IMR-90 (cell line): ENCODE data around the gene ISCU. TPM values are rescaled to one million over a fixed set of nuclear protein-coding genes. Genes with fewer than 3 reads are reported as not detected.

Experiments
- ATAC-seq: fragments of 200-7000 bp; cut with Tn5 transposase; 2 replicates; pipeline ENCODE4 v1.9.1; 2020; ENCODE audit warnings: low read depth, mild to moderate bottlenecking, moderate library complexity
- BruUV-seq: library from RNA; stranded (reverse); fragments of 400-500 nt; replicated peaks from 2 replicates; lab custom pipeline; 2021; lab: Mats Ljungman, UMichigan
- CTCF ChIA-PET: fragments of 300-600 bp; formaldehyde crosslinking; extraction: SDS; loops from one replicate; lab custom pipeline; 2021; ENCODE audit warnings: antibody characterized with exemption; lab: Yijun Ruan, JAX
- POLR2A ChIA-PET: fragments of 300-600 bp; sonication (Branson Sonifier 250); formaldehyde crosslinking; loops from one replicate; lab custom pipeline; 2022; ENCODE audit warnings: antibody characterized with exemption; ENCODE audit not compliant: unreplicated experiment; lab: Charles Lee
- DNase-seq: peaks from one replicate; pipeline ENCODE4 v3.0.0; 2013
- H2AFZ ChIP-seq: replicated peaks from 2 replicates; pipeline ENCODE3; 2013; ENCODE audit warnings: low read length, mild to moderate bottlenecking; ENCODE audit not compliant: poor library complexity
- H2AK5ac ChIP-seq: 2 replicates; pipeline ENCODE4 v1.6.1; 2013; ENCODE audit warnings: low read depth, low read length, inconsistent platforms
- H2AK9ac ChIP-seq: replicated peaks from 2 replicates; pipeline ENCODE3; 2013; ENCODE audit warnings: mild to moderate bottlenecking, low read depth, low read length, moderate library complexity; ENCODE audit not compliant: poor library complexity
- H2BK120ac ChIP-seq: 2 replicates; pipeline ENCODE4 v1.6.1; 2013; ENCODE audit warnings: low read depth, low read length, inconsistent platforms
- H2BK15ac ChIP-seq: 3 replicates; pipeline ENCODE4 v1.6.1; 2013; ENCODE audit warnings: low read depth, low read length, inconsistent platforms
- H2BK20ac ChIP-seq: 2 replicates; pipeline ENCODE4 v1.6.1; 2013; ENCODE audit warnings: low read depth, mild to moderate bottlenecking, inconsistent platforms, low read length, moderate library complexity
- H2BK5ac ChIP-seq: 2 replicates; pipeline ENCODE4 v1.6.1; 2013; ENCODE audit warnings: mild to moderate bottlenecking, low read depth, low read length, inconsistent platforms; ENCODE audit not compliant: poor library complexity, severe bottlenecking
- H3K14ac ChIP-seq: replicated peaks from 2 replicates; pipeline ENCODE4 v1.6.1; 2013; ENCODE audit warnings: low read depth, low read length, inconsistent platforms
- H3K18ac ChIP-seq: 2 replicates; pipeline ENCODE4 v1.6.1; 2013; ENCODE audit warnings: low read depth, low read length, control low read depth
- H3K23ac ChIP-seq: 2 replicates; pipeline ENCODE4 v1.6.1; 2013; ENCODE audit warnings: low read depth, low read length, inconsistent platforms
- H3K27ac ChIP-seq: 2 replicates; pipeline ENCODE4 v1.5.1; 2013; ENCODE audit warnings: mild to moderate bottlenecking, control low read depth, low read length; ENCODE audit not compliant: insufficient read depth
- H3K27me3 ChIP-seq: 2 replicates; pipeline ENCODE4 v1.6.1; 2013; ENCODE audit warnings: low read length; ENCODE audit not compliant: control insufficient read depth, insufficient read depth
- H3K36me3 ChIP-seq: 2 replicates; pipeline ENCODE4 v1.6.1; 2013; ENCODE audit warnings: low read length, mixed read lengths; ENCODE audit not compliant: control insufficient read depth, insufficient read depth
- H3K4ac ChIP-seq: 2 replicates; pipeline ENCODE4 v1.6.1; 2013; ENCODE audit warnings: low read depth, low read length, inconsistent platforms
- H3K4me1 ChIP-seq: 2 replicates; pipeline ENCODE4 v1.6.1; 2013; ENCODE audit warnings: low read length, mixed read lengths; ENCODE audit not compliant: control insufficient read depth, insufficient read depth
- H3K4me2 ChIP-seq: 2 replicates; pipeline ENCODE4 v1.6.1; 2013; ENCODE audit warnings: low read depth, mild to moderate bottlenecking, control low read depth, low read length, moderate library complexity
- H3K4me3 ChIP-seq: 2 replicates; pipeline ENCODE4 v1.5.1; 2013; ENCODE audit warnings: low read depth, mild to moderate bottlenecking, control low read depth, low read length, moderate library complexity; ENCODE audit not compliant: insufficient read depth
- H3K56ac ChIP-seq: 2 replicates; pipeline ENCODE4 v1.6.1; 2013; ENCODE audit warnings: low read length, inconsistent platforms; ENCODE audit not compliant: insufficient read depth; ENCODE audit errors: extremely low read depth
- H3K79me1 ChIP-seq, 2 experiments: 2 replicates each; pipeline ENCODE4 v1.6.1; 2013; ENCODE audit warnings: low read length in 2 of 2, inconsistent platforms in 1 of 2, low read depth in 1 of 2
- H3K9ac ChIP-seq: 2 replicates; pipeline ENCODE4 v1.6.1; 2013; ENCODE audit warnings: low read depth, low read length, control low read depth
- H3K9me1 ChIP-seq: 2 replicates; pipeline ENCODE4 v1.6.1; 2013; ENCODE audit warnings: low read length, inconsistent platforms; ENCODE audit not compliant: insufficient read depth
- H3K9me3 ChIP-seq: 2 replicates; pipeline ENCODE4 v1.6.1; 2013; ENCODE audit warnings: low read length; ENCODE audit not compliant: control insufficient read depth, insufficient read depth
- H4K20me1 ChIP-seq: 2 replicates; pipeline ENCODE4 v1.6.1; 2013; ENCODE audit warnings: low read length, inconsistent platforms; ENCODE audit not compliant: insufficient read depth
- H4K5ac ChIP-seq: 2 replicates; pipeline ENCODE4 v1.6.1; 2013; ENCODE audit warnings: mild to moderate bottlenecking, low read depth, low read length, control low read depth
- H4K8ac ChIP-seq, 2 experiments: 2 replicates each; pipeline ENCODE4 v1.6.1; 2013; ENCODE audit warnings: low read depth in 2 of 2, low read length in 2 of 2, control low read depth in 1 of 2, inconsistent platforms in 1 of 2
- H4K91ac ChIP-seq: 2 replicates; pipeline ENCODE4 v1.6.1; 2013; ENCODE audit warnings: low read depth, low read length, inconsistent platforms; ENCODE audit not compliant: insufficient read depth
- FOS ChIP-seq: fragments of 150-350 bp; IDR thresholded peaks from 2 replicates; pipeline ENCODE4 v1.6.1; 2016; ENCODE audit warnings: low read depth, low read length
- MAFK ChIP-seq: IDR thresholded peaks from 2 replicates; pipeline ENCODE4 v1.6.1; 2012; ENCODE audit warnings: low read depth, low read length, improper control_type of control experiment
- POLR2A ChIP-seq: IDR thresholded peaks from 2 replicates; pipeline ENCODE4 v1.6.1; 2012; ENCODE audit warnings: mild to moderate bottlenecking, low read depth, low read length
- SMC3 ChIP-seq: fragments of 150-350 bp; IDR thresholded peaks from 2 replicates; pipeline ENCODE4 v1.6.1; 2016; ENCODE audit warnings: low read depth, mild to moderate bottlenecking, antibody characterized with exemption, low read length, moderate library complexity
- WGBS, 2 experiments: methylation state at CpG; one replicate each; pipeline versions ENCODE4 v1.1.5 to v1.1.7; 2013; ENCODE audit warnings: missing lambda C conversion rate in 2 of 2; ENCODE audit not compliant: insufficient read length in 1 of 2; ENCODE audit errors: extremely low coverage in 2 of 2; 5-methylcytosine and 5-hydroxymethylcytosine counted together
- dilution Hi-C: fragments of 300-500 bp; cut with HindIII; formaldehyde crosslinking; loops from one replicate; pipeline ENCODE4 v1.14.3; 2018; ENCODE audit warnings: low sequenced_read_pairs; ENCODE audit not compliant: unreplicated experiment
- in situ Hi-C: fragments of 300-500 bp; cut with MboI; formaldehyde crosslinking; loops from 3 replicates; pipeline ENCODE4 v1.14.3; 2019; ENCODE audit warnings: low sequenced_read_pairs, inconsistent platforms, mixed read lengths
- intact Hi-C: fragments of 100-400 bp; cut with micrococcal nuclease; formaldehyde crosslinking; loops from 2 replicates; pipeline ENCODE4 v1.10.0; 2022
- polyA plus RNA-seq, 3 experiments: library from polyadenylated mRNA; depleted of rRNA; stranded (reverse); fragments of >200 nt; gene quantifications; 2 replicates each; pipeline ENCODE4 v1.2.3, GENCODE V29; 2012; ENCODE audit warnings: low replicate concordance in 1 of 3
- total RNA-seq: library from RNA; depleted of rRNA; stranded (reverse); fragments of >200 nt; gene quantifications from 2 replicates; pipeline ENCODE4 v1.2.3, GENCODE V29; 2012

ISCU gene
- total and polyA plus RNA-seq, 2 of the 4 experiments (the other 2 are of a cell fraction), result 52.7 to 87.2 TPM

GRCh38 chr12:108547686-108548085 lies 14.7 kb upstream of the ISCU start:
- Histone ChIP-seq H3K4ac (no peak overlapping the region), H3K9me3 (no peaks in the 10 kb centered on the region), H3K4me3 (no peak overlapping the region), H2BK15ac (no peak overlapping the region), H3K23ac (no peak overlapping the region), H4K91ac (no peak overlapping the region), H3K4me1 (no peaks in the 10 kb centered on the region), H3K27ac (no peak overlapping the region), H4K8ac (no peak overlapping the region), H2AK9ac (no peak overlapping the region), H3K18ac (no peak overlapping the region), H3K4me2 (no peak overlapping the region), H2BK120ac (no peak overlapping the region), H2BK20ac (no peak overlapping the region), H2AK5ac (no peak overlapping the region), H2AFZ (no peak overlapping the region), H3K36me3 (peaks cover 38% of the 10 kb centered on the region), H4K5ac (no peak overlapping the region), H3K79me1 (peaks cover 30 to 55% of the 10 kb centered on the region in 2 experiments), H3K9me1 (peaks cover 13% of the 10 kb centered on the region), H3K14ac (no peak overlapping the region), H3K9ac (no peak overlapping the region), H2BK5ac (no peak overlapping the region), H3K56ac (no peak overlapping the region), H4K20me1 (peaks cover 35% of the 10 kb centered on the region; the same call in 1 of the 2 replicates), H3K27me3 (no peaks in the 10 kb centered on the region)
- in situ Hi-C loops, result no loop called here
- no peak for ATAC-seq
- intact Hi-C loops, result no loop called here
- no peak for DNase-seq
- 88% methylated on average over 5 of the region's 9 CpGs; no CpG with 5 or more reads in 1 of the 2 experiments for WGBS, 2 experiments
- CTCF ChIA-PET, result no interaction called here
- TF ChIP-seq FOS, result no peak
- TF ChIP-seq POLR2A, result no peak
- TF ChIP-seq SMC3, result no peak
- no peak for TF ChIP-seq MAFK
- no TSS peak for BruUV-seq
- dilution Hi-C loops, result no loop called here
- POLR2A ChIA-PET, result no interaction called here
